Endothelial cell of umbilical vein (primary cell): ENCODE data around the gene TMEM35B. TPM values are rescaled to one million over a fixed set of nuclear protein-coding genes. Genes with fewer than 3 reads are reported as not detected.

Experiments
- BruUV-seq: library from RNA; stranded (reverse); fragments of 400-500 nt; replicated peaks from 2 replicates; lab custom pipeline; 2021; lab: Mats Ljungman, UMichigan
- CTCF ChIA-PET: fragments of 300-600, 350-600 bp; sonication (Branson Sonifier 250); formaldehyde crosslinking; loops from one replicate; lab custom pipeline; 2021; ENCODE audit warnings: antibody characterized with exemption, inconsistent platforms; lab: Charles Lee
- POLR2A ChIA-PET: fragments of 300-600, 350-600 bp; sonication (Branson Sonifier 250); formaldehyde crosslinking; loops from one replicate; lab custom pipeline; 2021; ENCODE audit warnings: antibody characterized with exemption, inconsistent platforms; lab: Charles Lee
- DNase-seq: peaks from one replicate; pipeline ENCODE4 v3.0.0-alpha.2; 2011; ENCODE audit warnings: low read depth, low spot score
- FAIRE-seq: peaks from 2 replicates; lab custom pipeline; 2011; peaks lifted over from hg19 to GRCh38; lab: Jason Lieb, UNC
- H2AFZ ChIP-seq: 2 replicates; pipeline ENCODE4 v1.6.0; 2012; ENCODE audit warnings: low read depth, low read length, control low read depth, inconsistent platforms
- H3K27ac ChIP-seq: 2 replicates; pipeline ENCODE4 v1.5.1; 2011; ENCODE audit warnings: low read depth, mild to moderate bottlenecking, control low read depth, low read length, moderate library complexity; ENCODE audit not compliant: insufficient read depth
- H3K27me3 ChIP-seq, 2 experiments: 2 replicates each; pipeline versions ENCODE4 v1.6.0 to v1.6.1; 2011; ENCODE audit warnings: low read length in 2 of 2, mixed read lengths in 1 of 2; ENCODE audit not compliant: control insufficient read depth in 2 of 2, insufficient read depth in 2 of 2
- H3K36me3 ChIP-seq, 2 experiments: 2 replicates in 1 of 2; 3 replicates in 1 of 2; pipeline ENCODE4 v1.5.1; 2011; ENCODE audit warnings: low read length in 2 of 2, mild to moderate bottlenecking in 1 of 2, moderate library complexity in 1 of 2; ENCODE audit not compliant: control insufficient read depth in 2 of 2, insufficient read depth in 2 of 2; ENCODE audit errors: extremely low read depth in 1 of 2
- H3K4me1 ChIP-seq: 3 replicates; pipeline ENCODE4 v1.5.1; 2011; ENCODE audit warnings: mild to moderate bottlenecking, low read length; ENCODE audit not compliant: control insufficient read depth, insufficient read depth; ENCODE audit errors: extremely low read depth
- H3K4me2 ChIP-seq: 2 replicates; pipeline ENCODE4 v1.6.1; 2011; ENCODE audit warnings: low read length, control low read depth, mixed read lengths; ENCODE audit not compliant: insufficient read depth
- H3K4me3 ChIP-seq, 3 experiments: fragments of 200-600 bp in 1 of 3; sonication (generic), shearing (Covaris generic) in 1 of 3; replicated peaks in 1 of 3; 2 replicates each; pipeline ENCODE4 v1.5.1; 2011 to 2016; ENCODE audit warnings: control low read depth in 3 of 3, low read length in 3 of 3, mild to moderate bottlenecking in 2 of 3, inconsistent platforms in 1 of 3, low read depth in 1 of 3, moderate library complexity in 1 of 3; ENCODE audit not compliant: insufficient read depth in 1 of 3
- H3K79me2 ChIP-seq: 2 replicates; pipeline ENCODE4 v1.6.0; 2012; ENCODE audit warnings: low read length, inconsistent platforms; ENCODE audit not compliant: control insufficient read depth, insufficient read depth
- H3K9ac ChIP-seq: replicated peaks from 2 replicates; pipeline ENCODE3; 2011; ENCODE audit warnings: low read length, control low read depth; ENCODE audit not compliant: insufficient read depth; ENCODE audit errors: extremely low read depth
- H3K9me1 ChIP-seq: replicated peaks from 3 replicates; pipeline ENCODE4 v1.6.0; 2011; ENCODE audit warnings: mild to moderate bottlenecking, low read length; ENCODE audit not compliant: control insufficient read depth, insufficient read depth; ENCODE audit errors: extremely low read depth
- H3K9me3 ChIP-seq: replicated peaks from 2 replicates; pipeline ENCODE4 v1.5.1; 2012; ENCODE audit warnings: low read length, inconsistent platforms; ENCODE audit not compliant: control insufficient read depth, insufficient read depth
- H4K20me1 ChIP-seq: replicated peaks from 2 replicates; pipeline ENCODE3; 2011; ENCODE audit warnings: mild to moderate bottlenecking, low read length; ENCODE audit not compliant: control insufficient read depth, insufficient read depth; ENCODE audit errors: extremely low read depth
- EZH2 ChIP-seq: IDR thresholded peaks from 2 replicates; pipeline ENCODE4 v1.6.1; 2012; ENCODE audit warnings: borderline replicate concordance, low read depth, mild to moderate bottlenecking, moderate library complexity, low read length, inconsistent platforms; ENCODE audit not compliant: severe bottlenecking
- FOS ChIP-seq: IDR thresholded peaks from 2 replicates; pipeline ENCODE4 v1.6.1; 2011; ENCODE audit warnings: mild to moderate bottlenecking, low read length, moderate library complexity, borderline replicate concordance; ENCODE audit not compliant: insufficient read depth
- GATA2 ChIP-seq: IDR thresholded peaks from 2 replicates; pipeline ENCODE4 v1.7.0; 2011; ENCODE audit warnings: low read depth, mild to moderate bottlenecking, moderate library complexity, mixed read lengths, low read length; ENCODE audit not compliant: insufficient read length, insufficient read depth
- JUN ChIP-seq: IDR thresholded peaks from 2 replicates; pipeline ENCODE4 v1.6.1; 2011; ENCODE audit warnings: borderline replicate concordance, low read depth; ENCODE audit not compliant: insufficient read length, insufficient read depth
- MYC ChIP-seq: IDR thresholded peaks from one replicate; pipeline ENCODE4 v1.6.1; 2011; ENCODE audit warnings: mild to moderate bottlenecking, low read depth, low read length
- POLR2A ChIP-seq: IDR thresholded peaks from 2 replicates; pipeline ENCODE4 v1.6.1; 2012; ENCODE audit warnings: low read depth, mild to moderate bottlenecking, control low read depth, low read length
- POLR2AphosphoS5 ChIP-seq: IDR thresholded peaks from 2 replicates; pipeline ENCODE4 v1.6.1; 2012; ENCODE audit warnings: low read depth, mild to moderate bottlenecking, control low read depth, low read length, moderate library complexity; ENCODE audit not compliant: insufficient read depth
- dilution Hi-C: fragments of 300-500 bp; cut with MboI; formaldehyde crosslinking; loops from one replicate; pipeline ENCODE4 v1.15.0; 2019; ENCODE audit warnings: low sequenced_read_pairs; ENCODE audit not compliant: extremely low pct_ligation_motif_present
- intact Hi-C: fragments of 100-400 bp; cut with micrococcal nuclease; formaldehyde crosslinking; loops from one replicate; pipeline ENCODE4 v1.10.0; 2022
- polyA plus RNA-seq, 4 experiments: library from polyadenylated mRNA; depleted of rRNA in 3 of 4; stranded (reverse) in 3 of 4; unstranded in 1 of 4; fragments of >200 nt; gene quantifications; 2 replicates each; pipeline versions ENCODE4 v1.2.1 to v1.2.3, GENCODE V29; 2011 to 2012; ENCODE audit warnings: missing spikeins in 1 of 4
- total RNA-seq: library from RNA; stranded (reverse); gene quantifications from 2 replicates; pipeline ENCODE4 v1.2.3, GENCODE V29; 2021
- TF ChIP-seq, protein P1 (sequence below), 2 donors: IDR thresholded peaks; 1 replicate in 1 of 2; 2 replicates in 1 of 2; pipeline ENCODE4 v1.5.1; 2011; ENCODE audit warnings: low read length in 2 of 2, mild to moderate bottlenecking in 2 of 2, moderate library complexity in 2 of 2, control low read depth in 1 of 2, inconsistent platforms in 1 of 2, low read depth in 1 of 2; ENCODE audit not compliant: insufficient read depth in 1 of 2; ENCODE audit errors: extremely low read depth in 1 of 2

TMEM35B gene
- total and polyA plus RNA-seq, 2 donors (not counting 3 experiments of a cell fraction or from before 2014, with no cell fraction given) = 18.7 to 46.2 TPM

DNA sequence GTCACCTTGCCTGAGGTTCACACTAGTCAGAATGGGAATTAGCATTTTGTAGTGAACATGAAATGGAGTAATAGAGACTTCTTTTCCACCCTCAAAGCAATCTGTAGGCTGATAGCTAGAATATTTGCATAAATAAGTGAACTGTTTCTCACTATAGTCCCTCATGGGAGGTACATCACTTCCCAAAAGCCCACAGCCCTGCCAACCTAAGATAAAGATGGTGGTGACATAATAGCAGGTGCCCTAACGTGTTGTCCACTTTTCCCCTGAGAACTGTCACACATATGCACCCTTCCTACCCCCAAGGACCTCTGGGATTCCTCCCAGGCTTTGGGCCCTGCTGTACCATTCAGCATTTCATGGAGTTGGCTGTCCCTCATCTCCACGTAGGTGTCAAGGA lies 4.4 kb downstream of the TMEM35B start:
- Histone ChIP-seq H3K9me3 (no peaks in the 10 kb centered on the region), H3K4me2 (no peak overlapping the region), H3K79me2 (peaks cover 12% of the 10 kb centered on the region), H3K9ac (no peak overlapping the region), H3K27ac (no peak overlapping the region), H3K4me3 (no peak overlapping the region), H3K9me1 (no peaks in the 10 kb centered on the region), H2AFZ (no peak overlapping the region), H4K20me1 (no peaks in the 10 kb centered on the region), H3K4me1 (peaks cover 10% of the 10 kb centered on the region), H3K36me3 (peaks cover 0 to 2% of the 10 kb centered on the region in 2 experiments), H3K27me3 (no peaks in the 10 kb centered on the region)
- POLR2A ChIA-PET = no interaction called here
- no peak for DNase-seq
- TF ChIP-seq MYC (no peak), POLR2A (no peak), FOS (no peak), POLR2AphosphoS5 (no peak), JUN (no peak), EZH2 (no peak), GATA2 (no peak)
- dilution Hi-C loops = loop anchor here (25.0 kb wide), 1 partner anchor 182 kb away; no protein-coding TSS in a partner anchor
- no peak for FAIRE-seq
- no TSS peak for BruUV-seq
- CTCF ChIA-PET = no interaction called here
- intact Hi-C loops = no loop called here

DNA sequence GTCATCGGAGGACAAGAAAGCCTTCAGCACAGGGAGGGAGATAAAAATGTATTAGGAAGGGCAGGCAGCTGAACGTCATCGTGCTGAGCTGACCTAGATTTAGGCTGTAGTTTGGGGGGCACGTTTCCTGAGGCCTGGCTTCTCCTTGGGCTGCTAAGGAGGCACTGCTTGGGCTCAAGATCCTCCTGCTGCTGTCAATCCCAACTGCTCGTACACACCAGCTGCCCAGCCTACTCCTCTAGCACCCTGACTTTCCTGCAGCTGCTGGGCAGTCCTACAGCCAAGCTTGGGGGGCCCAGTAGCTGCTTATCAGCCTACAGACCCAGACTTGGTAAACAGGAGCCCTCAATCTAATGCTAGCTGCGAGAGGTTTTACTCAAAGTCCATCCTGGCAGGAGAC lies 6.2 kb downstream of the TMEM35B start:
- Histone ChIP-seq H3K4me2 (no peak overlapping the region), H3K9me1 (no peaks in the 10 kb centered on the region), H3K4me1 (peaks cover 3% of the 10 kb centered on the region), H2AFZ (no peak overlapping the region), H3K79me2 (peaks cover 4% of the 10 kb centered on the region), H3K27me3 (no peaks in the 10 kb centered on the region), H3K4me3 (no peak overlapping the region), H3K9ac (no peak overlapping the region), H3K36me3 (peaks cover 0 to 2% of the 10 kb centered on the region in 2 experiments), H4K20me1 (no peaks in the 10 kb centered on the region), H3K27ac (no peak overlapping the region), H3K9me3 (no peaks in the 10 kb centered on the region)
- intact Hi-C loops (no loop called here), dilution Hi-C loops (loop anchor here (25.0 kb wide), 1 partner anchor 183 kb away; no protein-coding TSS in a partner anchor)
- POLR2A ChIA-PET = no interaction called here
- CTCF ChIA-PET = interaction anchor here (0.6 kb wide), 1 partner anchor 323 kb away, joined by 3 read pairs; no protein-coding TSS in a partner anchor
- no TSS peak for BruUV-seq
- TF ChIP-seq EZH2 (no peak), JUN (no peak)
- TF ChIP-seq, protein P1, sequence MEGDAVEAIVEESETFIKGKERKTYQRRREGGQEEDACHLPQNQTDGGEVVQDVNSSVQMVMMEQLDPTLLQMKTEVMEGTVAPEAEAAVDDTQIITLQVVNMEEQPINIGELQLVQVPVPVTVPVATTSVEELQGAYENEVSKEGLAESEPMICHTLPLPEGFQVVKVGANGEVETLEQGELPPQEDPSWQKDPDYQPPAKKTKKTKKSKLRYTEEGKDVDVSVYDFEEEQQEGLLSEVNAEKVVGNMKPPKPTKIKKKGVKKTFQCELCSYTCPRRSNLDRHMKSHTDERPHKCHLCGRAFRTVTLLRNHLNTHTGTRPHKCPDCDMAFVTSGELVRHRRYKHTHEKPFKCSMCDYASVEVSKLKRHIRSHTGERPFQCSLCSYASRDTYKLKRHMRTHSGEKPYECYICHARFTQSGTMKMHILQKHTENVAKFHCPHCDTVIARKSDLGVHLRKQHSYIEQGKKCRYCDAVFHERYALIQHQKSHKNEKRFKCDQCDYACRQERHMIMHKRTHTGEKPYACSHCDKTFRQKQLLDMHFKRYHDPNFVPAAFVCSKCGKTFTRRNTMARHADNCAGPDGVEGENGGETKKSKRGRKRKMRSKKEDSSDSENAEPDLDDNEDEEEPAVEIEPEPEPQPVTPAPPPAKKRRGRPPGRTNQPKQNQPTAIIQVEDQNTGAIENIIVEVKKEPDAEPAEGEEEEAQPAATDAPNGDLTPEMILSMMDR (IDR thresholded peaks at IDR 0.05; ENCODE audit: extremely low read depth in 1 of 2, insufficient read depth in 1 of 2, low read depth in 1 of 2, low read length in 2 of 2) = no peak
- FAIRE-seq = no peak
- DNase-seq = no peak
